SKM-1 (cell line): ENCODE results near the gene MAVS.
"Not testable (repeated sequence)": the region's sequence is repeated elsewhere in the genome, so short reads cannot be mapped to it uniquely, and the experiment has no call there.

Source experiments
- DNase-seq: peaks from one replicate; lab custom pipeline; 2025; ENCODE audit not compliant: unreplicated experiment; lab: John Stamatoyannopoulos, UW

The MAVS gene

GRCh38 chr20:3906744-3907721 is 60.4 kb downstream of the MAVS start:
- DNase-seq: not testable (repeated sequence)

- DNase-seq: no peak
These were observed 62.0 kb downstream of the MAVS start for GRCh38 chr20:3908667-3909066.

- no peak for DNase-seq
These were observed 63.3 kb downstream of the MAVS start for GRCh38 chr20:3909952-3910366.

- no peak for DNase-seq
These were observed 64.2 kb downstream of the MAVS start for GRCh38 chr20:3910853-3911252.

GRCh38 chr20:3911956-3912355 is 65.3 kb downstream of the MAVS start:
- no peak for DNase-seq

- DNase-seq: no peak
These were observed 67.8 kb downstream of the MAVS start for GRCh38 chr20:3914446-3914845.

- DNase-seq: no peak
These were observed 69.1 kb downstream of the MAVS start for GRCh38 chr20:3915691-3916090.

GRCh38 chr20:3916364-3916763 is 69.7 kb downstream of the MAVS start:
- DNase-seq: no peak

GRCh38 chr20:3919352-3919751 is 72.7 kb downstream of the MAVS start:
- no peak for DNase-seq

GRCh38 chr20:3922223-3922982 is 75.8 kb downstream of the MAVS start:
- DNase-seq: no peak

GRCh38 chr20:3922983-3923339 is 76.3 kb downstream of the MAVS start:
- no peak for DNase-seq

- DNase-seq: no peak
These were observed 77.2 kb downstream of the MAVS start for GRCh38 chr20:3923818-3924217.

- DNase-seq: no peak
These were observed 77.9 kb downstream of the MAVS start for GRCh38 chr20:3924304-3925112.

- no peak for DNase-seq
These were observed 78.6 kb downstream of the MAVS start for GRCh38 chr20:3925113-3925695.
